K562 (cell line): ENCODE results near the gene SHANK3. TPM values are rescaled to one million over a fixed set of nuclear protein-coding genes. Genes with fewer than 3 reads are reported as not detected.
A peak's percentile ranks its signal among the peaks of the same experiment; 100 is the strongest.

ENCODE experiments used
- BRCA1 ChIP-seq, 2 experiments: fragments of 450-650 bp in 1 of 2; sonication (generic) in 1 of 2; formaldehyde crosslinking in 1 of 2; IDR thresholded peaks; 2 replicates each; pipeline versions ENCODE4 v1.5.0 to v1.6.1; 2017 to 2020; ENCODE audit warnings: mild to moderate bottlenecking in 1 of 2, missing genetic modification reagents in 1 of 2
- HNRNPLL ChIP-seq: fragments of 200-400 bp; formaldehyde crosslinking; IDR thresholded peaks from 2 replicates; pipeline ENCODE4 v1.6.1; 2017; ENCODE audit warnings: low read length, low read depth, mild to moderate bottlenecking; ENCODE audit not compliant: poor library complexity, severe bottlenecking
- OTX1 ChIP-seq: fragments of 450-650 bp; formaldehyde crosslinking; IDR thresholded peaks from 2 replicates; pipeline ENCODE4 v1.4.0; 2022; ENCODE audit warnings: mild to moderate bottlenecking
- PRMT5 ChIP-seq: sonication (generic); formaldehyde crosslinking; IDR thresholded peaks from 2 replicates; pipeline ENCODE4 v1.5.0; 2020; ENCODE audit warnings: missing genetic modification reagents
- SMARCA5 ChIP-seq: fragments of 450-650 bp; IDR thresholded peaks from 2 replicates; pipeline ENCODE4 v1.6.1; 2016
- SOX6 ChIP-seq: fragments of 450-650 bp; IDR thresholded peaks from 2 replicates; pipeline ENCODE4 v1.6.1; 2014; ENCODE audit warnings: mild to moderate bottlenecking
- TBP ChIP-seq: optimal IDR thresholded peaks from 2 replicates; pipeline ENCODE3; 2011; ENCODE audit warnings: low read depth, low read length, improper control_type of control experiment
- TRIM24 ChIP-seq, 2 experiments: fragments of 450-650 bp; IDR thresholded peaks; 2 replicates each; pipeline ENCODE4 v1.6.1; 2016
- ZNF263 ChIP-seq: sonication (generic); formaldehyde crosslinking; IDR thresholded peaks from 2 replicates; pipeline ENCODE4 v1.8.0; 2022; ENCODE audit warnings: mild to moderate bottlenecking, missing genetic modification reagents, borderline replicate concordance
- ZSCAN32 ChIP-seq: fragments of 450-650 bp; formaldehyde crosslinking; IDR thresholded peaks from 2 replicates; pipeline ENCODE4 v1.4.0; 2020; ENCODE audit warnings: mild to moderate bottlenecking, moderate library complexity
- polyA plus RNA-seq, 8 experiments: library from polyadenylated mRNA; depleted of rRNA in 4 of 8; stranded (reverse) in 5 of 8; unstranded in 3 of 8; fragments of >200 nt; fragmentation: Nextera tagmentation in 2 of 8; fragmentation: Illumina TruSeq in 1 of 8; extraction: Ambion mirVana in 2 of 8; extraction: Trizol in 1 of 8; gene quantifications; 2 replicates each; pipeline versions ENCODE4 v1.2.1 to v1.2.3, GENCODE V29; 2011 to 2014; ENCODE audit warnings: inconsistent platforms in 1 of 8, missing spikeins in 1 of 8
- total RNA-seq, 7 experiments: library from RNA; depleted of rRNA in 6 of 7; stranded (reverse); fragments of >200 nt in 6 of 7; fragmentation: Illumina TruSeq in 2 of 7; extraction: Trizol in 2 of 7; gene quantifications; 2 replicates each; pipeline versions ENCODE4 v1.2.1 to v1.2.3, GENCODE V29; 2011 to 2021; ENCODE audit warnings: low replicate concordance in 1 of 7
- TF ChIP-seq, protein P1 (sequence below): fragments of 250-450 bp; sonication (Bioruptor Pico); IDR thresholded peaks from 2 replicates; pipeline ENCODE4 v1.4.0; 2020
- TF ChIP-seq, protein P2 (sequence below): fragments of 200-400 bp; formaldehyde crosslinking; IDR thresholded peaks from 2 replicates; pipeline ENCODE4 v1.6.1; 2017; ENCODE audit warnings: mild to moderate bottlenecking, low read depth, low read length, moderate library complexity
- TF ChIP-seq, protein P3 (sequence below): fragments of 250-450 bp; sonication (Bioruptor Pico); IDR thresholded peaks from 2 replicates; pipeline ENCODE4 v1.8.0; 2021; ENCODE audit warnings: moderate library complexity, mild to moderate bottlenecking, inconsistent platforms
- TF ChIP-seq, protein P4 (sequence below), 2 experiments: IDR thresholded peaks; 2 replicates each; pipeline ENCODE4 v1.6.1; 2012; ENCODE audit warnings: improper control_type of control experiment in 2 of 2, low read depth in 2 of 2, low read length in 2 of 2, borderline replicate concordance in 1 of 2
- TF ChIP-seq, protein P5 (sequence below): fragments of 450-650 bp; formaldehyde crosslinking; IDR thresholded peaks from 2 replicates; pipeline ENCODE4 v1.4.0; 2020; ENCODE audit warnings: mild to moderate bottlenecking, mixed read lengths

SHANK3 gene
- total and polyA plus RNA-seq, 9 of the 15 experiments (the other 6 are each of a cell fraction or from before 2014, with no cell fraction given), result 0.01 to 0.07 (median 0.03) TPM; not detected in 6

DNA sequence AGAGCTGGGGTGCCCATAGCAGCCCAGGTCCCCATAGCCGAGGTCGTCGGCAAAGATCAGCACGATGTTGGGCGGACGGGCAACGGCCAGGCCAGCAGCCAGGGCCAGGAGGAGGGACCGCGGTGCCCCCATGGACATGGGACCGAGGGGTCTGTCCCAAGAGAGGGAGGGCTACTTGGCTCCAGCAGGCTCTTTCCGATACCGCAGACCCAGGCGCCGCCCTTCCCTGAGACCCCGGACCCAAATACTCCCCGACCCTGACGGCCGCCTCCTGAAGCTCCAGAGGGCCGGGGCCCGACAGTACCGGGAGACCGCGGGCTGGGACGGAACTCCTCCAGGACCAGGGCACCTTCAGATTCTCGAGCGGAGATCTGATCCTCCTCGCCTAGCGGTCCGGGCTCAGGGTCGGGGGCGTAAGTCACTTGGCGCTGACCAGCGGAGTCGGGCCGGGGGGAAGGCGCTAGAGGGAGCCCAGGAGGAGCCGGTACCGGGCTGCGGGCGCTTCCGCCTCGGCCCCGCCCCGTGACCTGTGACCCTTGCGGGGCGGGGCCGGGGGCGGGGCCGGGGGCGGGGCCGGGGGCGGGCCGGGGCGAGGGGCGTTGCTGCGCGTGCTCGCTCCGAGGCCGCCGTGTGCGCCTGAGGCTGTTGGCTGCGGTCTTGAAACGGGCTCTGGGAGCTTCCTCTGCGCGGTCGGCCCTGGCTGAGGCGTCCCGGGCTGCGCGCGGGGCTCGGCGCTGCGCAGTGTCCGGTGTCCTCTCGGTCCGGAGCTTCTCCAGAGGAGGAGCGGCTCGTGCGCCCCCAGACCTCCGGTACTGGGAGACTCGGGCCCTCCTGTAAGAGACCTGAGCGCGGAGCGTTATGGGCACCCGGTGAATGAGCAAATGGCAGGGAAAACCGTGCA is 44.7 kb upstream of the SHANK3 start, which contains the start of gene ARSA (continued):
- TF ChIP-seq, protein P1, sequence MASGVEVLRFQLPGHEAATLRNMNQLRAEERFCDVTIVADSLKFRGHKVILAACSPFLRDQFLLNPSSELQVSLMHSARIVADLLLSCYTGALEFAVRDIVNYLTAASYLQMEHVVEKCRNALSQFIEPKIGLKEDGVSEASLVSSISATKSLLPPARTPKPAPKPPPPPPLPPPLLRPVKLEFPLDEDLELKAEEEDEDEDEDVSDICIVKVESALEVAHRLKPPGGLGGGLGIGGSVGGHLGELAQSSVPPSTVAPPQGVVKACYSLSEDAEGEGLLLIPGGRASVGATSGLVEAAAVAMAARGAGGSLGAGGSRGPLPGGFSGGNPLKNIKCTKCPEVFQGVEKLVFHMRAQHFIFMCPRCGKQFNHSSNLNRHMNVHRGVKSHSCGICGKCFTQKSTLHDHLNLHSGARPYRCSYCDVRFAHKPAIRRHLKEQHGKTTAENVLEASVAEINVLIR (CRISPR knock-in tag), result no peak
- TF ChIP-seq SOX6, result no peak
- no peak for TF ChIP-seq BRCA1 (IDR thresholded peaks at IDR 0.05)
- TF ChIP-seq BRCA1 (CRISPR knock-in tag; IDR thresholded peaks at IDR 0.05), result no peak
- TF ChIP-seq ZNF263, result no peak
- TF ChIP-seq TBP, result peak; percentile 30
- TF ChIP-seq, protein P2, sequence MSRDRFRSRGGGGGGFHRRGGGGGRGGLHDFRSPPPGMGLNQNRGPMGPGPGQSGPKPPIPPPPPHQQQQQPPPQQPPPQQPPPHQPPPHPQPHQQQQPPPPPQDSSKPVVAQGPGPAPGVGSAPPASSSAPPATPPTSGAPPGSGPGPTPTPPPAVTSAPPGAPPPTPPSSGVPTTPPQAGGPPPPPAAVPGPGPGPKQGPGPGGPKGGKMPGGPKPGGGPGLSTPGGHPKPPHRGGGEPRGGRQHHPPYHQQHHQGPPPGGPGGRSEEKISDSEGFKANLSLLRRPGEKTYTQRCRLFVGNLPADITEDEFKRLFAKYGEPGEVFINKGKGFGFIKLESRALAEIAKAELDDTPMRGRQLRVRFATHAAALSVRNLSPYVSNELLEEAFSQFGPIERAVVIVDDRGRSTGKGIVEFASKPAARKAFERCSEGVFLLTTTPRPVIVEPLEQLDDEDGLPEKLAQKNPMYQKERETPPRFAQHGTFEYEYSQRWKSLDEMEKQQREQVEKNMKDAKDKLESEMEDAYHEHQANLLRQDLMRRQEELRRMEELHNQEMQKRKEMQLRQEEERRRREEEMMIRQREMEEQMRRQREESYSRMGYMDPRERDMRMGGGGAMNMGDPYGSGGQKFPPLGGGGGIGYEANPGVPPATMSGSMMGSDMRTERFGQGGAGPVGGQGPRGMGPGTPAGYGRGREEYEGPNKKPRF, result no peak
- TF ChIP-seq, protein P3, sequence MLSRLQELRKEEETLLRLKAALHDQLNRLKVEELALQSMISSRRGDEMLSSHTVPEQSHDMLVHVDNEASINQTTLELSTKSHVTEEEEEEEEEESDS, result no peak
- TF ChIP-seq ZSCAN32 (CRISPR knock-in tag), result no peak
- no peak for TF ChIP-seq SMARCA5
- TF ChIP-seq OTX1 (CRISPR knock-in tag), result no peak
- TF ChIP-seq HNRNPLL, result peak; percentile 78
- TF ChIP-seq, protein P4, sequence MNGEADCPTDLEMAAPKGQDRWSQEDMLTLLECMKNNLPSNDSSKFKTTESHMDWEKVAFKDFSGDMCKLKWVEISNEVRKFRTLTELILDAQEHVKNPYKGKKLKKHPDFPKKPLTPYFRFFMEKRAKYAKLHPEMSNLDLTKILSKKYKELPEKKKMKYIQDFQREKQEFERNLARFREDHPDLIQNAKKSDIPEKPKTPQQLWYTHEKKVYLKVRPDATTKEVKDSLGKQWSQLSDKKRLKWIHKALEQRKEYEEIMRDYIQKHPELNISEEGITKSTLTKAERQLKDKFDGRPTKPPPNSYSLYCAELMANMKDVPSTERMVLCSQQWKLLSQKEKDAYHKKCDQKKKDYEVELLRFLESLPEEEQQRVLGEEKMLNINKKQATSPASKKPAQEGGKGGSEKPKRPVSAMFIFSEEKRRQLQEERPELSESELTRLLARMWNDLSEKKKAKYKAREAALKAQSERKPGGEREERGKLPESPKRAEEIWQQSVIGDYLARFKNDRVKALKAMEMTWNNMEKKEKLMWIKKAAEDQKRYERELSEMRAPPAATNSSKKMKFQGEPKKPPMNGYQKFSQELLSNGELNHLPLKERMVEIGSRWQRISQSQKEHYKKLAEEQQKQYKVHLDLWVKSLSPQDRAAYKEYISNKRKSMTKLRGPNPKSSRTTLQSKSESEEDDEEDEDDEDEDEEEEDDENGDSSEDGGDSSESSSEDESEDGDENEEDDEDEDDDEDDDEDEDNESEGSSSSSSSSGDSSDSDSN (IDR thresholded peaks at IDR 0.05; ENCODE audit: borderline replicate concordance in 1 of 2, low read depth in 2 of 2, low read length in 2 of 2), result peak; percentile 20 to 79; a peak in 3 of 4 replicates
- TF ChIP-seq TRIM24 (IDR thresholded peaks at IDR 0.05), result no peak
- TF ChIP-seq, protein P5, sequence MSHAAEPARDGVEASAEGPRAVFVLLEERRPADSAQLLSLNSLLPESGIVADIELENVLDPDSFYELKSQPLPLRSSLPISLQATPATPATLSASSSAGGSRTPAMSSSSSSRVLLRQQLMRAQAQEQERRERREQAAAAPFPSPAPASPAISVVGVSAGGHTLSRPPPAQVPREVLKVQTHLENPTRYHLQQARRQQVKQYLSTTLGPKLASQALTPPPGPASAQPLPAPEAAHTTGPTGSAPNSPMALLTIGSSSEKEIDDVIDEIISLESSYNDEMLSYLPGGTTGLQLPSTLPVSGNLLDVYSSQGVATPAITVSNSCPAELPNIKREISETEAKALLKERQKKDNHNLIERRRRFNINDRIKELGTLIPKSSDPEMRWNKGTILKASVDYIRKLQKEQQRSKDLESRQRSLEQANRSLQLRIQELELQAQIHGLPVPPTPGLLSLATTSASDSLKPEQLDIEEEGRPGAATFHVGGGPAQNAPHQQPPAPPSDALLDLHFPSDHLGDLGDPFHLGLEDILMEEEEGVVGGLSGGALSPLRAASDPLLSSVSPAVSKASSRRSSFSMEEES (CRISPR knock-in tag), result no peak
- TF ChIP-seq PRMT5 (CRISPR knock-in tag), result no peak
